ENCODE data around the gene ARHGEF12. TPM values are rescaled to one million over a fixed set of nuclear protein-coding genes. Genes with fewer than 3 reads are reported as not detected.

Gene ARHGEF12
- total RNA-seq, 2 experiments from 2014 or later, result 3.6 TPM

DNA sequence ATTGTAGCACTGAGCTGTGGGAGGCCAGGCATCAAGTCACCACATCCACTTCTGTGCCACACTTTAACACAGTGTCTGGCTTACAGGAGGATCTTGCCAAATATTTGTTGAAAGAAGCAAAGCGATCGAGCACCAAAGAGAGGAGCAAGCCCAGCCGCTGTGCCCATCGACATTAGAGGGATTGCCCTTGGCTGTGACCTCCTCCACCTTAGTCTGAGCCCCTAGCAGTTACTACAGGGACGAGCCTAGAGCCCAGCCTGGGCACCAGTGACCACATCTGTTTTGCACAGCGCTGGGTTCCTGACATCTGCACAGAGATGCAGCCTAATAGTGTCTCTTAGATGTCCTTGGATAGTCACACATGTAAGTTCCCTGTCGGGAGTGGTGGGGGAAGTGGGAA lies 193.0 kb downstream of the ARHGEF12 start:
- Histone ChIP-seq H3K4me1 (ENCODE audit: insufficient read depth, low read length) (no peaks in the 10 kb centered on the region), H3K9me3 (ENCODE audit: control insufficient read depth in 1 of 2, insufficient read depth in 1 of 2, low read length in 2 of 2) (peaks cover 0 to 17% of the 10 kb centered on the region in 2 experiments), H3K4me3 (ENCODE audit: low read length) (no peak overlapping the region), H3K27ac (ENCODE audit: low read depth in 1 of 2, low read length in 2 of 2) (no peak overlapping the region), H3K36me3 (ENCODE audit: insufficient read depth, low read length) (no peaks in the 10 kb centered on the region), H3K27me3 (ENCODE audit: control insufficient read depth in 1 of 2, insufficient read depth in 2 of 2, low read length in 2 of 2) (peaks cover 0 to 6% of the 10 kb centered on the region in 2 experiments)
- Mint-ChIP-seq H3K4me3 (no peak overlapping the region), H3K4me1 (ENCODE audit: low read depth) (no peaks in the 10 kb centered on the region), H3K27ac (no peak overlapping the region), H3K27me3 (peaks cover 50% of the 10 kb centered on the region), H3K36me3 (ENCODE audit: low read depth) (no peaks in the 10 kb centered on the region), H3K9me3 (no peaks in the 10 kb centered on the region)
- POLR2A ChIA-PET, result no interaction called here
- DNase-seq, result no peak
- TF ChIP-seq, protein P1, sequence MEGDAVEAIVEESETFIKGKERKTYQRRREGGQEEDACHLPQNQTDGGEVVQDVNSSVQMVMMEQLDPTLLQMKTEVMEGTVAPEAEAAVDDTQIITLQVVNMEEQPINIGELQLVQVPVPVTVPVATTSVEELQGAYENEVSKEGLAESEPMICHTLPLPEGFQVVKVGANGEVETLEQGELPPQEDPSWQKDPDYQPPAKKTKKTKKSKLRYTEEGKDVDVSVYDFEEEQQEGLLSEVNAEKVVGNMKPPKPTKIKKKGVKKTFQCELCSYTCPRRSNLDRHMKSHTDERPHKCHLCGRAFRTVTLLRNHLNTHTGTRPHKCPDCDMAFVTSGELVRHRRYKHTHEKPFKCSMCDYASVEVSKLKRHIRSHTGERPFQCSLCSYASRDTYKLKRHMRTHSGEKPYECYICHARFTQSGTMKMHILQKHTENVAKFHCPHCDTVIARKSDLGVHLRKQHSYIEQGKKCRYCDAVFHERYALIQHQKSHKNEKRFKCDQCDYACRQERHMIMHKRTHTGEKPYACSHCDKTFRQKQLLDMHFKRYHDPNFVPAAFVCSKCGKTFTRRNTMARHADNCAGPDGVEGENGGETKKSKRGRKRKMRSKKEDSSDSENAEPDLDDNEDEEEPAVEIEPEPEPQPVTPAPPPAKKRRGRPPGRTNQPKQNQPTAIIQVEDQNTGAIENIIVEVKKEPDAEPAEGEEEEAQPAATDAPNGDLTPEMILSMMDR (IDR thresholded peaks at IDR 0.05), result no peak
- intact Hi-C loops (cut with DNase I, micrococcal nuclease), result no loop called here
- ATAC-seq (ENCODE audit: poor library complexity), result no peak
- CTCF ChIA-PET, result no interaction called here

DNA sequence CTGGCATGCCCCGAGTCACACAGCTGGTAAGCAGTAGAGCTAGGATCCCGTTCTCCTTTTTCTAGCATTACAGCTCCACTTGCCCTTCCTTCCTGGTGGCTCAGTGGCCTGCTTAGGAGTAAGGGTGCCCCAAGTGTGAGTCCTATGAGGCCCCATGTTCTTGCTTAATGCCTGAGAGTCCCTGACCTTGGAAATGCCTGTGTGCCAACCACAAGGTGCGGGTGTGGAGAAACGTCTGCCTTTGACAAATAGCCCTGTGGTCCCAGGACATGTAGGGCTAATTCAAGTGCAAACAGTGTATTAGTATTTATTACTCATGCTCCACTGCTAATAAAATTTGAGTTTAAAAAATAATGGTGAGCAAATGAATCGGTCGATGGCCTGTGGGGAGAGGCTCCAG lies 193.7 kb downstream of the ARHGEF12 start:
- Histone ChIP-seq H3K4me1 (ENCODE audit: insufficient read depth, low read length) (no peaks in the 10 kb centered on the region), H3K27me3 (ENCODE audit: control insufficient read depth in 1 of 2, insufficient read depth in 2 of 2, low read length in 2 of 2) (peaks cover 0 to 6% of the 10 kb centered on the region in 2 experiments), H3K36me3 (ENCODE audit: insufficient read depth, low read length) (no peaks in the 10 kb centered on the region), H3K27ac (ENCODE audit: low read depth in 1 of 2, low read length in 2 of 2) (no peak overlapping the region), H3K9me3 (ENCODE audit: control insufficient read depth in 1 of 2, insufficient read depth in 1 of 2, low read length in 2 of 2) (peaks cover 0 to 17% of the 10 kb centered on the region in 2 experiments), H3K4me3 (ENCODE audit: low read length) (no peak overlapping the region)
- Mint-ChIP-seq H3K4me3 (no peak overlapping the region), H3K36me3 (ENCODE audit: low read depth) (no peaks in the 10 kb centered on the region), H3K4me1 (ENCODE audit: low read depth) (no peaks in the 10 kb centered on the region), H3K27me3 (peaks cover 50% of the 10 kb centered on the region), H3K9me3 (no peaks in the 10 kb centered on the region), H3K27ac (no peak overlapping the region)
- CTCF ChIA-PET, result no interaction called here
- POLR2A ChIA-PET, result no interaction called here
- DNase-seq (no peak), ATAC-seq (ENCODE audit: poor library complexity) (no peak)
- TF ChIP-seq, protein P1 (IDR thresholded peaks at IDR 0.05), result no peak
- intact Hi-C loops (cut with DNase I, micrococcal nuclease), result no loop called here

DNA sequence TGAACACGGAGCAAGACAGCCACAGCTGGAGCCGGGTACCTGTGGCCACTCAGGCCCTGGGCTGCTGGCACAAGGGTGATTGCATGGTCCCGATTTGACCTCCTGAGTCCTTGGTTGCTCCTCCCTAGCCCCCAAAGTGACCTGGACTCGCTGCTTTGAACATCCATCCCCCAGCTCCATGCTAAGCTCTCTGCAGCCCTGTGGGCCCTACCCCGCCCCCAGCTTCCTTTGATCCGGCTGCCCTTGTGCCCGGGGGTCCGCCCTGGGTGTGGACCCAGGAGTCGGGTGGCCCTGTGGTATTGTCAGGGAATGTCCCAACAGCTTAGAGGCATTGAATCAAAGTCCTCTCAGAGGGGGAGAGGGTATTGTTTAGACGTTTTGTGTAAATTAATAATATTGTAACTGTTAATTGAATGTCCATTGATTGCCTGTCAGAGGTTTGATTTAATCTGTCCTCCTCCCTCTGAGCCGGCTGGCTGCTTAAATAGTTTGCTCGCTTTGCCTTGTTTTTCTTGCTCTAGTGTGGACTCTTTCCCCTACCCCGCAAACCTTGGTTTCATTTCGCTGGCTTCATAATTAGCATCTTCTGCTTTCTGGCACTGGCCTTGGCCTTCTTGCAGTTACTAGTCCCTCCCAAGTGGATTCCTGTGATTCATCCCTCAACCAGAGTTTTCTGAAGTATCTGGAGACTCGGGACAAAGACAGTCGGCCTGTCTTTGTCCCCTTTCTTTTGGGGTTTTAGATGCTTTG lies 196.0 kb downstream of the ARHGEF12 start:
- ATAC-seq (ENCODE audit: poor library complexity) (no peak), DNase-seq (no peak)
- CTCF ChIA-PET, result no interaction called here
- no peaks in the 10 kb centered on the region for H3K4me1 ChIP-seq (ENCODE audit: insufficient read depth, low read length)
- H3K36me3 ChIP-seq (ENCODE audit: insufficient read depth, low read length), result no peaks in the 10 kb centered on the region
- no peaks in the 10 kb centered on the region for H3K36me3 Mint-ChIP-seq (ENCODE audit: low read depth)
- no peak overlapping the region for H3K4me3 Mint-ChIP-seq
- no peak overlapping the region for H3K27ac Mint-ChIP-seq
- peaks cover 3% of the 10 kb centered on the region in 2 experiments for H3K27me3 ChIP-seq (ENCODE audit: control insufficient read depth in 1 of 2, insufficient read depth in 2 of 2, low read length in 2 of 2)
- intact Hi-C loops (cut with DNase I, micrococcal nuclease), result no loop called here
- H3K9me3 Mint-ChIP-seq, result no peaks in the 10 kb centered on the region
- TF ChIP-seq, protein P1 (IDR thresholded peaks at IDR 0.05), result no peak
- H3K27ac ChIP-seq (ENCODE audit: low read depth in 1 of 2, low read length in 2 of 2), result no peak overlapping the region
- peaks cover 0 to 14% of the 10 kb centered on the region in 2 experiments for H3K9me3 ChIP-seq (ENCODE audit: control insufficient read depth in 1 of 2, insufficient read depth in 1 of 2, low read length in 2 of 2)
- H3K4me3 ChIP-seq (ENCODE audit: low read length), result no peak overlapping the region
- peaks cover 42% of the 10 kb centered on the region for H3K27me3 Mint-ChIP-seq
- H3K4me1 Mint-ChIP-seq (ENCODE audit: low read depth), result no peaks in the 10 kb centered on the region
- POLR2A ChIA-PET, result no interaction called here

Measured in CD4-positive, alpha-beta T cell (primary cell).